GM18951 (cell line): ENCODE results near the gene SMIM44.

Source experiments
- POLR2A ChIP-seq: IDR thresholded peaks from 4 replicates; pipeline ENCODE4 v1.6.1; 2011; ENCODE audit warnings: mild to moderate bottlenecking; ENCODE audit not compliant: insufficient read length, insufficient read depth; ENCODE audit errors: extremely low read depth
- in situ Hi-C: fragments of 300-500 bp; cut with MboI; formaldehyde crosslinking; loops from one replicate; pipeline ENCODE4 v1.12.0; 2022; ENCODE audit warnings: low sequenced_read_pairs, mixed read lengths, inconsistent platforms; ENCODE audit not compliant: unreplicated experiment

The SMIM44 gene

DNA sequence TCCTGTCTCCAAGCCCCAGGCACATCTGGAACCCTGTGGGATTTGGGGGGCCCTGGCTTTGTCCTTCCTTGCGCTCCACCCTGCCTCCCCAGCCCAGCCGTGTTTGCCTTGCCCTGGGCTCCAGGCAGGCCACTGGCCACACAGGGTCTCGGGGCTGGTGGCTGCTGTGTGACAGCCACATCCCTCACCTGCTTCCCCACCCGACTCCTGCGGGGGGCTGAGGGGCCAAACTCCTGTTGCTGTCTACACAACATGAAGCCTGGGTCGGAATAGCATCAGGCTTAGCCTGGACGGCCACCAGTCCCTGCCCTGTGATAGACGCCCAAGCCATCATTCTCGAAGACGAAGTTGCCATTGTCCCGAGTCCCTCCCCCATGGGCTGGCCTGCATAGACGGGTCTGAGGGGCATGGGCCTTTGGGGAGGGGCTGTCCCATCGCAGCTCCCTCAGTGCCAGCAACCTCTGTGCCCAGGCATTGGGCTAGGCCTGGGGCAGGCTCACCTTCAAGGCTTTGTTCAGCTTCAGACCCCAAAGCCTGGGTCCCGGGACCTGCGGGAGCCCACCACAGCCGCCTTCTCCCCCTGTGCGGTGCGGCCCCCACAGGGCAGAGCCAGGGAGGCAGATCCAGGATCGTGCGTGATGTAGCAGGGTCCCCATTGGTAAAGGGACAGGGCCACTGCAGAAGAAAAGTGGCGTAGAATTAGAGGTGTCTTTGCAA lies 40.3 kb upstream of the SMIM44 start:
- TF ChIP-seq POLR2A, result no peak
- in situ Hi-C loops, result no loop called here

GRCh38 chr19:3522421-3523360 lies 39.5 kb upstream of the SMIM44 start:
- no peak for TF ChIP-seq POLR2A
- in situ Hi-C loops, result no loop called here

- no peak for TF ChIP-seq POLR2A
- in situ Hi-C loops, result no loop called here
These were observed 37.8 kb upstream of the SMIM44 start for GRCh38 chr19:3521104-3521445.

- in situ Hi-C loops, result no loop called here
- TF ChIP-seq POLR2A, result no peak
These were observed 37.2 kb upstream of the SMIM44 start for GRCh38 chr19:3520166-3521103.

DNA sequence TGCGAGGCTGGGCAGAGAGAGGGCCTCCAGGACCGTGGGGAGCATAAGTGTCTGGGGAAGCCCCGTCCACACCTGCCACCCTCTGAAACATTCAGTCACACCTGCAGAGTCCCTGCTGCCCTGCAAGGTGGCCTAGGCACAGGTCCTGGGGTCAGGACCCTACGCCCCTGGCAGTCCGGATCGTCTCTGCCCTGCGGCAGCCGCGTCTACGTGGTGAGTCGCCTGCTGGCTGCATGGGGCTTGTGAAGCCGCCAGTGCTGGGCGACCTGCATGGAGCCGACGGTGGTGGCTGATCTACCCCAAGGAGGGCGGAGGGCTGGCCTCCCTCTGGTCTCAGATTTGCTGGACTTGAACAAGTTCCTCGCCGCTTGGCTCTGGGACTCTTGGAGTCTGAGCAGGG lies 35.9 kb upstream of the SMIM44 start:
- in situ Hi-C loops, result no loop called here
- no peak for TF ChIP-seq POLR2A

- TF ChIP-seq POLR2A, result no peak
- in situ Hi-C loops, result no loop called here
These were observed 35.4 kb upstream of the SMIM44 start for GRCh38 chr19:3518659-3519058.

- in situ Hi-C loops, result no loop called here
These were observed 35.0 kb upstream of the SMIM44 start for GRCh38 chr19:3518255-3518654.

DNA sequence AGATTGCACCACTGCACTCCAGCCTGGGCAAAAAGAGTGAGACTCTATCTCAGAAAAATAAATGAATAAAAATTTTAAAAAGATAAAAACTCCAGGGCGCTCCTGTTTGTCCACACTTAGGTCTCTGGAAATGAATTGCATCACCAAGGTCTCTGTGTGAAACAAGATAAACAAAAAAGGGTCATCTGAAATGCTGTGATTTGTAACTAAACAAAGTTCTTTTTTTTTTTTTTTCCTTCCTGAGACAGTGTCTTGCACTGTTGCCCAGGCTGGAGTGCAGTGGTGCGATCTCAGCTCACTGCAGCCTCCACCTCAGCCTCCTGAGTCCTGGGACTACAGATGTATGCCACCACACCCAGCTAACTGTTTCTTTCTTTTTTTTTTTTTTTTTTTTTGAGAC lies 34.4 kb upstream of the SMIM44 start:
- in situ Hi-C loops, result no loop called here

More at GRCh38 chr19:3518255-3518654, 35.0 kb upstream of the SMIM44 start:
- TF ChIP-seq POLR2A, result no peak

DNA sequence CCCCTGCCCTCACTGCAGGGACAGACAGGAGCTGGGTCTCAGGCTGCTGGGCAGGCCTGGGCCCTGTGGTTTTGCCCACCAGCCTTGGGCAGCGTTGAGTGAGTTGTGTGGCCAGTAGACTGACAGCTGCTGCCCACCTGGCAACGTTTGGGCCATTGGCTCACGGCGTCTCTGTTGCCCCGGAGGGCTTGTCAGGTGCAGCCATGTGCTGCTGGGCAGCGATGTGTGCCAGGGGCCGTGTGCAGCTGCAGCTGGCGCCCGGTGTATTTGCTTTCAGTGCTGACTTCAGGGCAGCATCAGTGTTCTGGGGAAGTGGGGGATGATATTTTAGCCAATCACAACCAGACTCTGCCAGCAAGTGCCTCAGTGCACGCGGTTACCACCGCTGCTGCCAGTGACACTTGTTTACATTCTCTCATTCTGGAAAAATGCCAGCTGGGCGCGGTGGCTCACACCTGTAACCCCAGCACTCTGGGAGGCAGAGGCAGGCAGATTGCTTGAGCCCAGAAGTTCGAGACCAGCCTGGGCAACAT lies 33.5 kb upstream of the SMIM44 start:
- TF ChIP-seq POLR2A, result no peak

More for the DNA sequence above, 34.4 kb upstream of the SMIM44 start:
- TF ChIP-seq POLR2A, result no peak

DNA sequence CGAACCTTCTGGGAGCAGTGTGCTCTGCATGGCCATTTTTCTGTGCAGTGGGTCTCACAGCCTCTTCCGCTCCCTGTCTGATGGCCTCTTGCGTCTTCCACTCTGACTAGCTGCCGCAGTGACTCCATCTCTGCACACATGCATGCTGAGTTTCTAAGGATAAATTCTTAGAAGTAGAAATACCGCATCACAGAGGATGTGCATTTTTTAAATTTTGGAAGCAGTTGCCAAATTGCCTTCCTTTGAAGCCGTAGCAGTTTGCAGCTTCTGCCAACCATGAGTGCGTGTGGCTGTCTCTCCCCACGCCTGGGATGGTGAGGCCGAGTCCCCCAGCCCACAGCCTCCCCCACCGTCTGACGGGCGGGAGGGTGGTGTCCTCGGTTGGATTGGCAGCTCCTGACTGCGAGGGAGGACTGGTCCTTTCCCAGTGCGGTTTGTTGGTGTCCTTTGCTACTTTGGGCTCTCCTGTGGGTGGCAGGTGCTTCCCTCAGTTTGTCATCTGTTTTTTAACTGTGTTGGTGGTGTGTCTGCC lies 32.7 kb upstream of the SMIM44 start:
- no peak for TF ChIP-seq POLR2A
- in situ Hi-C loops, result no loop called here

More for the DNA sequence above, 33.5 kb upstream of the SMIM44 start:
- in situ Hi-C loops, result no loop called here

DNA sequence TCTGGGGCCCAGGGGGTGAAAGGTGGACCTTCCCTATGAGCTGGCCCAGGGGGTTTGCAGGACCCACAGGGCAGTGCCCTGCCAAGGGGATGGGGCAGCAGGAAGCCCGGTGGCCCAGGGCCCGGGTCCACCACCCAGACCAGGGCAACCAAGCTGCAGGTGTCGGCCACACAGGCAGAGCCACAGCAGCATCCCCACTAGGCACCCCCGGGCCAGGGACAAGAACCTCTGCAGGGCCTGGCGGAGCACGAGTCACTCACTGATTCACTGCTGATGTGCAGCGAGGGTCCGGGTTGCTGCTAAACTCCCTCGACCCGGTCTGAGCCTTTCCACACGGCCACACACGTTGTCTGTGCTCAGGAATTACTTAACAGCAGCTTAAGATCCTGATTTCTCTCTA lies 31.7 kb upstream of the SMIM44 start:
- in situ Hi-C loops, result no loop called here
- TF ChIP-seq POLR2A, result no peak
